HEK293 (cell line): ENCODE results near the gene CAPN10.

Experiments used
- CTCF ChIA-PET: fragments of 350-600 bp; formaldehyde crosslinking; extraction: SDS; loops from one replicate; lab custom pipeline; 2021; ENCODE audit warnings: antibody characterized with exemption; lab: Yijun Ruan, JAX
- POLR2A ChIA-PET: fragments of 300-600 bp; formaldehyde crosslinking; extraction: SDS; loops from one replicate; lab custom pipeline; 2020; ENCODE audit warnings: antibody characterized with exemption, inconsistent platforms; lab: Yijun Ruan, JAX
- H3K27ac ChIP-seq: fragments of 200-500 bp; sonication (Bioruptor generic); 2 replicates; pipeline ENCODE4 v1.5.1; 2014; ENCODE audit warnings: low read depth, low read length, control low read depth, inconsistent platforms; ENCODE audit errors: extremely low read depth
- H3K36me3 ChIP-seq, 2 experiments: fragments of 200-500 bp in 1 of 2; sonication (Bioruptor generic) in 1 of 2; 1 replicate in 1 of 2; 2 replicates in 1 of 2; pipeline ENCODE4 v1.5.1; 2014 to 2017; ENCODE audit warnings: inconsistent platforms in 2 of 2, low read length in 2 of 2; ENCODE audit not compliant: control insufficient read depth in 2 of 2, insufficient read depth in 1 of 2
- H3K4me1 ChIP-seq: fragments of 200-500 bp; sonication (Bioruptor generic); 2 replicates; pipeline ENCODE4 v1.5.1; 2014; ENCODE audit warnings: mild to moderate bottlenecking, low read length, inconsistent platforms; ENCODE audit not compliant: control insufficient read depth, insufficient read depth
- H3K4me3 ChIP-seq: 2 replicates; pipeline ENCODE4 v1.5.1; 2011; ENCODE audit warnings: low read depth, mild to moderate bottlenecking, control low read depth, low read length, moderate library complexity
- H3K9me3 ChIP-seq: fragments of 200-500 bp; sonication (Bioruptor generic); 2 replicates; pipeline ENCODE4 v1.5.1; 2014; ENCODE audit warnings: low read depth, low read length, inconsistent platforms; ENCODE audit not compliant: control insufficient read depth, insufficient read depth
- GLI2 ChIP-seq: fragments of 450-650 bp; formaldehyde crosslinking; IDR thresholded peaks from 2 replicates; pipeline ENCODE4; 2017; ENCODE audit warnings: missing biosample characterization, missing genetic modification characterization, low read depth, borderline replicate concordance
- KLF16 ChIP-seq: fragments of 450-650 bp; formaldehyde crosslinking; IDR thresholded peaks from 2 replicates; pipeline ENCODE4 v1.5.1; 2017; ENCODE audit warnings: missing biosample characterization, missing genetic modification characterization
- MYNN ChIP-seq: fragments of 450-650 bp; formaldehyde crosslinking; IDR thresholded peaks from 2 replicates; pipeline ENCODE4 v1.5.1; 2016; ENCODE audit warnings: missing biosample characterization, missing genetic modification characterization, borderline replicate concordance
- TCF7L2 ChIP-seq: IDR thresholded peaks from 2 replicates; pipeline ENCODE4 v1.6.1; 2011; ENCODE audit warnings: low read depth, mild to moderate bottlenecking, inconsistent platforms, low read length, moderate library complexity, borderline replicate concordance
- ZEB2 ChIP-seq: fragments of 450-650 bp; formaldehyde crosslinking; IDR thresholded peaks from 2 replicates; pipeline ENCODE4 v1.5.1; 2016; ENCODE audit warnings: missing biosample characterization, missing genetic modification characterization
- ZFP69B ChIP-seq: fragments of 450-650 bp; formaldehyde crosslinking; IDR thresholded peaks from 2 replicates; pipeline ENCODE4 v1.5.1; 2016; ENCODE audit warnings: missing biosample characterization, missing genetic modification characterization
- ZNF10 ChIP-seq: fragments of 450-650 bp; formaldehyde crosslinking; IDR thresholded peaks from 2 replicates; pipeline ENCODE4 v1.5.1; 2017; ENCODE audit warnings: missing biosample characterization, missing genetic modification characterization
- ZNF24 ChIP-seq: fragments of 450-650 bp; formaldehyde crosslinking; IDR thresholded peaks from 2 replicates; pipeline ENCODE4 v1.5.1; 2016; ENCODE audit warnings: missing biosample characterization, missing genetic modification characterization
- ZNF26 ChIP-seq: fragments of 450-650 bp; formaldehyde crosslinking; IDR thresholded peaks from 2 replicates; pipeline ENCODE4 v1.5.1; 2016; ENCODE audit warnings: missing biosample characterization, missing genetic modification characterization
- ZNF335 ChIP-seq: fragments of 450-650 bp; formaldehyde crosslinking; conservative IDR thresholded peaks from 2 replicates; pipeline ENCODE4 v1.5.1; 2016; ENCODE audit warnings: missing biosample characterization, missing genetic modification characterization
- ZNF426 ChIP-seq: fragments of 450-650 bp; formaldehyde crosslinking; IDR thresholded peaks from 2 replicates; pipeline ENCODE4 v1.5.1; 2017; ENCODE audit warnings: missing biosample characterization, missing genetic modification characterization, mild to moderate bottlenecking, inconsistent platforms, moderate library complexity
- ZNF48 ChIP-seq: fragments of 450-650 bp; formaldehyde crosslinking; IDR thresholded peaks from 2 replicates; pipeline ENCODE4 v1.5.1; 2016; ENCODE audit warnings: missing biosample characterization, missing genetic modification characterization
- ZNF488 ChIP-seq: fragments of 450-650 bp; formaldehyde crosslinking; IDR thresholded peaks from 2 replicates; pipeline ENCODE4 v1.5.1; 2016; ENCODE audit warnings: missing biosample characterization, missing genetic modification characterization
- ZNF514 ChIP-seq: fragments of 450-650 bp; formaldehyde crosslinking; IDR thresholded peaks from 2 replicates; pipeline ENCODE4 v1.5.1; 2016; ENCODE audit warnings: missing biosample characterization, missing genetic modification characterization
- ZNF555 ChIP-seq: fragments of 450-650 bp; formaldehyde crosslinking; conservative IDR thresholded peaks from 2 replicates; pipeline ENCODE4 v1.5.1; 2017; ENCODE audit warnings: missing biosample characterization, mild to moderate bottlenecking, missing genetic modification characterization, inconsistent platforms
- ZNF560 ChIP-seq: fragments of 450-650 bp; formaldehyde crosslinking; IDR thresholded peaks from 2 replicates; pipeline ENCODE4 v1.5.1; 2017; ENCODE audit warnings: missing biosample characterization, missing genetic modification characterization, borderline replicate concordance
- ZNF596 ChIP-seq: fragments of 450-650 bp; IDR thresholded peaks from 2 replicates; pipeline ENCODE4 v1.5.0; 2018; ENCODE audit warnings: missing biosample characterization, mild to moderate bottlenecking, missing genetic modification characterization, moderate library complexity
- ZNF621 ChIP-seq: fragments of 450-650 bp; formaldehyde crosslinking; IDR thresholded peaks from 2 replicates; pipeline ENCODE4 v1.5.1; 2017; ENCODE audit warnings: missing biosample characterization, missing genetic modification characterization
- ZNF623 ChIP-seq: fragments of 450-650 bp; formaldehyde crosslinking; IDR thresholded peaks from 2 replicates; pipeline ENCODE4 v1.5.1; 2016; ENCODE audit warnings: missing biosample characterization, missing genetic modification characterization
- ZNF670 ChIP-seq: fragments of 450-650 bp; formaldehyde crosslinking; IDR thresholded peaks from 2 replicates; pipeline ENCODE4 v1.5.1; 2016; ENCODE audit warnings: missing biosample characterization, missing genetic modification characterization, low read depth
- ZNF677 ChIP-seq: fragments of 450-650 bp; IDR thresholded peaks from 2 replicates; pipeline ENCODE4 v1.5.0; 2018; ENCODE audit warnings: missing biosample characterization, mild to moderate bottlenecking, missing genetic modification characterization, moderate library complexity
- ZNF701 ChIP-seq: fragments of 450-650 bp; formaldehyde crosslinking; IDR thresholded peaks from 2 replicates; pipeline ENCODE4 v1.5.1; 2016; ENCODE audit warnings: missing biosample characterization, missing genetic modification characterization
- ZNF747 ChIP-seq: fragments of 450-650 bp; formaldehyde crosslinking; IDR thresholded peaks from 2 replicates; pipeline ENCODE4 v1.5.1; 2016; ENCODE audit warnings: missing biosample characterization, missing genetic modification characterization
- ZNF76 ChIP-seq: fragments of 450-650 bp; formaldehyde crosslinking; IDR thresholded peaks from 2 replicates; pipeline ENCODE4; 2016; ENCODE audit warnings: low read depth, missing biosample characterization, missing genetic modification characterization, borderline replicate concordance
- ZNF776 ChIP-seq: fragments of 450-650 bp; formaldehyde crosslinking; IDR thresholded peaks from 2 replicates; pipeline ENCODE4 v1.5.0; 2017; ENCODE audit warnings: missing biosample characterization, missing genetic modification characterization, borderline replicate concordance
- ZNF785 ChIP-seq: fragments of 450-650 bp; formaldehyde crosslinking; IDR thresholded peaks from 2 replicates; pipeline ENCODE4 v1.5.1; 2016; ENCODE audit warnings: missing biosample characterization, missing genetic modification characterization
- ZNF792 ChIP-seq: fragments of 450-650 bp; formaldehyde crosslinking; IDR thresholded peaks from 2 replicates; pipeline ENCODE4 v1.5.1; 2016; ENCODE audit warnings: missing biosample characterization, missing genetic modification characterization
- ZNF843 ChIP-seq: fragments of 450-650 bp; formaldehyde crosslinking; IDR thresholded peaks from 2 replicates; pipeline ENCODE4 v1.5.1; 2016; ENCODE audit warnings: missing biosample characterization, missing genetic modification characterization

Gene CAPN10

GRCh38 chr2:240644859-240645301, 58.3 kb downstream of the CAPN10 start:
- ChIA-PET CTCF (no interaction called here), POLR2A (no interaction called here)
- H3K4me1 ChIP-seq, result no peaks in the 10 kb centered on the region

GRCh38 chr2:240645346-240645745, 58.8 kb downstream of the CAPN10 start:
- H3K9me3 ChIP-seq, result no peaks in the 10 kb centered on the region
- TF ChIP-seq ZNF76 (tag by site-specific recombination), result no peak
- TF ChIP-seq ZNF621 (tag by site-specific recombination), result no peak
- TF ChIP-seq ZNF514 (tag by site-specific recombination), result no peak
- TF ChIP-seq ZNF10 (tag by site-specific recombination), result no peak
- no peak for TF ChIP-seq GLI2 (tag by site-specific recombination)
- TF ChIP-seq ZNF785 (tag by site-specific recombination), result no peak
- no peak for TF ChIP-seq ZNF426 (tag by site-specific recombination)
- TF ChIP-seq ZNF596 (tag by site-specific recombination), result no peak
- TF ChIP-seq ZNF560, result no peak
- no peak overlapping the region for H3K4me3 ChIP-seq
- no peaks in the 10 kb centered on the region for H3K36me3 ChIP-seq
- no peaks in the 10 kb centered on the region for H3K4me1 ChIP-seq
- H3K27ac ChIP-seq, result no peak overlapping the region
- ChIA-PET CTCF (no interaction called here), POLR2A (no interaction called here)

More at GRCh38 chr2:240644859-240645301, 58.3 kb downstream of the CAPN10 start:
- H3K36me3 ChIP-seq, result no peaks in the 10 kb centered on the region
- TF ChIP-seq TCF7L2 (no peak), ZNF488 (no peak), GLI2 (tag by site-specific recombination) (no peak), ZNF48 (tag by site-specific recombination) (no peak), ZNF776 (no peak), ZNF701 (tag by site-specific recombination) (no peak), ZNF26 (no peak), ZNF792 (no peak), ZNF843 (tag by site-specific recombination) (no peak), ZNF623 (tag by site-specific recombination) (no peak), ZFP69B (no peak), ZEB2 (no peak), MYNN (no peak), ZNF335 (tag by site-specific recombination) (no peak), KLF16 (no peak)
- no peak overlapping the region for H3K4me3 ChIP-seq
- H3K9me3 ChIP-seq, result no peaks in the 10 kb centered on the region
- H3K27ac ChIP-seq, result no peak overlapping the region

- H3K9me3 ChIP-seq, result no peaks in the 10 kb centered on the region
- ChIA-PET CTCF (no interaction called here), POLR2A (no interaction called here)
- no peak overlapping the region for H3K4me3 ChIP-seq
- TF ChIP-seq ZNF555 (no peak), ZNF677 (tag by site-specific recombination) (no peak), ZNF670 (tag by site-specific recombination) (no peak), ZNF747 (tag by site-specific recombination) (no peak), ZNF24 (no peak)
- H3K27ac ChIP-seq, result no peak overlapping the region
- H3K36me3 ChIP-seq, result no peaks in the 10 kb centered on the region
- H3K4me1 ChIP-seq, result no peaks in the 10 kb centered on the region
These were observed 59.3 kb downstream of the CAPN10 start for GRCh38 chr2:240645801-240646175.
